ENCODE measurements around the gene RPN1. TPM values are rescaled to one million over a fixed set of nuclear protein-coding genes. Genes with fewer than 3 reads are reported as not detected.

The RPN1 gene
- total RNA-seq, 6 experiments from 2014 or later = 94.4 to 244 (median 190) TPM

- intact Hi-C loops (cut with DNase I) = no loop called here
These were observed 72.9 kb downstream of the RPN1 start for GRCh38 chr3:128577711-128578110.

GRCh38 chr3:128576290-128576689, 74.3 kb downstream of the RPN1 start:
- no peak for DNase-seq
- intact Hi-C loops (cut with DNase I) = no loop called here
- no peaks in the 10 kb centered on the region for H3K4me1 ChIP-seq
- no peaks in the 10 kb centered on the region for H3K27me3 ChIP-seq
- TF ChIP-seq, protein P1, sequence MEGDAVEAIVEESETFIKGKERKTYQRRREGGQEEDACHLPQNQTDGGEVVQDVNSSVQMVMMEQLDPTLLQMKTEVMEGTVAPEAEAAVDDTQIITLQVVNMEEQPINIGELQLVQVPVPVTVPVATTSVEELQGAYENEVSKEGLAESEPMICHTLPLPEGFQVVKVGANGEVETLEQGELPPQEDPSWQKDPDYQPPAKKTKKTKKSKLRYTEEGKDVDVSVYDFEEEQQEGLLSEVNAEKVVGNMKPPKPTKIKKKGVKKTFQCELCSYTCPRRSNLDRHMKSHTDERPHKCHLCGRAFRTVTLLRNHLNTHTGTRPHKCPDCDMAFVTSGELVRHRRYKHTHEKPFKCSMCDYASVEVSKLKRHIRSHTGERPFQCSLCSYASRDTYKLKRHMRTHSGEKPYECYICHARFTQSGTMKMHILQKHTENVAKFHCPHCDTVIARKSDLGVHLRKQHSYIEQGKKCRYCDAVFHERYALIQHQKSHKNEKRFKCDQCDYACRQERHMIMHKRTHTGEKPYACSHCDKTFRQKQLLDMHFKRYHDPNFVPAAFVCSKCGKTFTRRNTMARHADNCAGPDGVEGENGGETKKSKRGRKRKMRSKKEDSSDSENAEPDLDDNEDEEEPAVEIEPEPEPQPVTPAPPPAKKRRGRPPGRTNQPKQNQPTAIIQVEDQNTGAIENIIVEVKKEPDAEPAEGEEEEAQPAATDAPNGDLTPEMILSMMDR (IDR thresholded peaks at IDR 0.05) = no peak
- no peak for TF ChIP-seq POLR2A (IDR thresholded peaks at IDR 0.05)
- H3K4me3 ChIP-seq = no peak overlapping the region
- ATAC-seq = no peak
- H3K27ac ChIP-seq = no peak overlapping the region
- WGBS (ENCODE audit: insufficient coverage, low coverage, low lambda C conversion rate, missing lambda C conversion rate) = no CpG with 5 or more reads among the region's 10 CpGs
- H3K36me3 ChIP-seq = no peaks in the 10 kb centered on the region
- H3K9me3 ChIP-seq = no peaks in the 10 kb centered on the region

More at GRCh38 chr3:128577711-128578110, 72.9 kb downstream of the RPN1 start:
- no peak for TF ChIP-seq POLR2A (IDR thresholded peaks at IDR 0.05)
- TF ChIP-seq, protein P1 (IDR thresholded peaks at IDR 0.05) = no peak
- Histone ChIP-seq H3K4me3 (no peak overlapping the region), H3K4me1 (no peaks in the 10 kb centered on the region), H3K9me3 (no peaks in the 10 kb centered on the region), H3K27ac (no peak overlapping the region), H3K27me3 (no peaks in the 10 kb centered on the region), H3K36me3 (no peaks in the 10 kb centered on the region)
- 60% methylated on average over 2 of the region's 10 CpGs for WGBS (ENCODE audit: insufficient coverage, low coverage, low lambda C conversion rate, missing lambda C conversion rate)
- ATAC-seq = no peak
- DNase-seq = no peak

DNA sequence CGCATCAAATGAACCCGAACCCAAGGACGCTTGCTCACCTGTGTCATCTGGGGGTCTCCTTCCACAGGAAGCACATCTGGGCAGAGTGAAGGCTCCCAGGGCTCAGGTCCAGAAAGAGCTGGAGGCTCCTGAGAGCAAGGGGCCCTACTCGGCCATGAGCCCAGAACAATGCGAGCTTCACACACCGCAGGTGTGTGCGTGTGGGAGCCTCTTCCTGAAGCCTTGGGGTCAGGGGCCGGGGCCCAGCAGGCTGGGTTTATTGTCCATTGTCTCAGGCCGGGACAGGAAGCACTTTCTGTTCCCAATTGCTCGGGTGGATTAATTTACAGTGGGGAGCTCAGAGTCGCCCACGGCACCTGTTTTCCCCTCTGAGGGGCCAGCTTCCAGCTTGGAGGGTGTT, 74.8 kb downstream of the RPN1 start:
- no peak for TF ChIP-seq POLR2A (IDR thresholded peaks at IDR 0.05)
- TF ChIP-seq, protein P1 (IDR thresholded peaks at IDR 0.05) = no peak
- ATAC-seq (no peak), DNase-seq (no peak)
- Histone ChIP-seq H3K9me3 (no peaks in the 10 kb centered on the region), H3K27ac (no peak overlapping the region), H3K4me1 (no peaks in the 10 kb centered on the region), H3K27me3 (no peaks in the 10 kb centered on the region), H3K4me3 (no peak overlapping the region), H3K36me3 (no peaks in the 10 kb centered on the region)
- intact Hi-C loops (cut with DNase I) = no loop called here
- no CpG with 5 or more reads among the region's 12 CpGs for WGBS (ENCODE audit: insufficient coverage, low coverage, low lambda C conversion rate, missing lambda C conversion rate)

GRCh38 chr3:128573707-128574162, 76.9 kb downstream of the RPN1 start:
- no peaks in the 10 kb centered on the region for H3K9me3 ChIP-seq
- WGBS (ENCODE audit: insufficient coverage, low coverage, low lambda C conversion rate, missing lambda C conversion rate) = 36% methylated on average over 13 of the region's 14 CpGs
- H3K4me1 ChIP-seq = no peaks in the 10 kb centered on the region
- no peak overlapping the region for H3K4me3 ChIP-seq
- ATAC-seq = peak; percentile 21 to 68 (median 51)
- no peaks in the 10 kb centered on the region for H3K36me3 ChIP-seq
- H3K27ac ChIP-seq = no peak overlapping the region
- intact Hi-C loops (cut with DNase I) = no loop called here
- no peaks in the 10 kb centered on the region for H3K27me3 ChIP-seq
- TF ChIP-seq POLR2A (IDR thresholded peaks at IDR 0.05) = no peak
- TF ChIP-seq, protein P1 (IDR thresholded peaks at IDR 0.05) = no peak
- no peak for DNase-seq

GRCh38 chr3:128573160-128573559, 77.5 kb downstream of the RPN1 start:
- no peak for DNase-seq
- H3K36me3 ChIP-seq = no peaks in the 10 kb centered on the region
- ATAC-seq = no peak
- intact Hi-C loops (cut with DNase I) = no loop called here
- no peak for TF ChIP-seq POLR2A (IDR thresholded peaks at IDR 0.05)
- TF ChIP-seq, protein P1 (IDR thresholded peaks at IDR 0.05) = no peak
- no peaks in the 10 kb centered on the region for H3K4me1 ChIP-seq
- 28% methylated on average over 3 of the region's 6 CpGs for WGBS (ENCODE audit: insufficient coverage, low coverage, low lambda C conversion rate, missing lambda C conversion rate)
- no peaks in the 10 kb centered on the region for H3K9me3 ChIP-seq
- H3K4me3 ChIP-seq = no peak overlapping the region
- H3K27me3 ChIP-seq = no peaks in the 10 kb centered on the region
- no peak overlapping the region for H3K27ac ChIP-seq
